Neural cell (in vitro differentiated cells): ENCODE measurements around the gene CLSTN1. TPM values are rescaled to one million over a fixed set of nuclear protein-coding genes. Genes with fewer than 3 reads are reported as not detected.

Experiments used
- H2AFZ ChIP-seq: fragments of 200-600, 300-800 bp; sonication (generic), shearing (Covaris generic); 2 replicates; pipeline ENCODE4 v1.6.0; 2014; ENCODE audit warnings: low read depth, mild to moderate bottlenecking, antibody characterized with exemption, low read length, moderate library complexity
- H3F3A ChIP-seq: fragments of 200-600 bp; shearing (Covaris generic); 2 replicates; pipeline ENCODE4 v1.6.1; 2016; ENCODE audit warnings: mild to moderate bottlenecking, moderate library complexity, mixed read lengths, antibody characterized with exemption, low read length; ENCODE audit not compliant: insufficient read depth, poor library complexity, severe bottlenecking
- H3K27ac ChIP-seq: fragments of 200-600, 300-800 bp; sonication (generic), shearing (Covaris generic); 2 replicates; pipeline ENCODE4 v1.5.1; 2014; ENCODE audit warnings: mild to moderate bottlenecking, low read length, moderate library complexity
- H3K27me3 ChIP-seq: fragments of 300-800, 200-600 bp; sonication (generic), shearing (Covaris generic); 2 replicates; pipeline ENCODE4 v1.6.0; 2014; ENCODE audit warnings: mild to moderate bottlenecking, low read depth, low read length, moderate library complexity; ENCODE audit not compliant: insufficient read depth
- H3K36me3 ChIP-seq: fragments of 300-800, 200-600 bp; sonication (generic), shearing (Covaris generic); 2 replicates; pipeline ENCODE4 v1.5.1; 2014; ENCODE audit warnings: mild to moderate bottlenecking, antibody characterized with exemption, low read length, moderate library complexity; ENCODE audit not compliant: insufficient read depth
- H3K4me2 ChIP-seq: fragments of 300-800, 200-600 bp; sonication (generic), shearing (Covaris generic); 2 replicates; pipeline ENCODE4 v1.6.0; 2014; ENCODE audit warnings: mild to moderate bottlenecking, low read length
- H3K4me3 ChIP-seq: fragments of 300-800, 200-600 bp; sonication (generic), shearing (Covaris generic); 2 replicates; pipeline ENCODE4 v1.5.1; 2014; ENCODE audit warnings: mild to moderate bottlenecking, low read length, moderate library complexity
- H3K79me2 ChIP-seq: fragments of 200-600 bp; shearing (Covaris generic); replicated peaks from 2 replicates; pipeline ENCODE4 v1.6.0; 2014; ENCODE audit warnings: mild to moderate bottlenecking, low read length, moderate library complexity; ENCODE audit not compliant: insufficient read depth
- H3K9ac ChIP-seq: fragments of 300-800, 200-600 bp; sonication (generic), shearing (Covaris generic); 2 replicates; pipeline ENCODE4 v1.6.1; 2016; ENCODE audit warnings: mild to moderate bottlenecking, low read length, mixed read lengths
- H3K9me2 ChIP-seq: fragments of 200-600 bp; shearing (Covaris generic); 2 replicates; pipeline ENCODE4 v1.6.1; 2016; ENCODE audit warnings: mild to moderate bottlenecking, low read length, mixed read lengths; ENCODE audit not compliant: insufficient read depth
- H3K9me3 ChIP-seq: fragments of 200-600, 300-800 bp; sonication (generic), shearing (Covaris generic); 2 replicates; pipeline ENCODE4 v1.6.1; 2016; ENCODE audit warnings: mild to moderate bottlenecking, mixed run types, low read length, moderate library complexity, mixed read lengths
- H4K20me1 ChIP-seq: fragments of 200-600 bp; shearing (Covaris generic); 2 replicates; pipeline ENCODE4 v1.6.1; 2016; ENCODE audit warnings: mild to moderate bottlenecking, mixed run types; ENCODE audit not compliant: insufficient read depth
- EP300 ChIP-seq: fragments of 450-650 bp; conservative IDR thresholded peaks from 2 replicates; pipeline ENCODE4 v1.6.1; 2014; ENCODE audit warnings: antibody characterized with exemption, mild to moderate bottlenecking, moderate library complexity; ENCODE audit not compliant: poor library complexity, severe bottlenecking
- POLR2AphosphoS5 ChIP-seq: IDR thresholded peaks from 2 replicates; pipeline ENCODE4 v1.6.1; 2012
- RAD21 ChIP-seq: fragments of 450-650 bp; conservative IDR thresholded peaks from 2 replicates; pipeline ENCODE4 v1.6.1; 2014; ENCODE audit warnings: antibody characterized with exemption, mild to moderate bottlenecking, moderate library complexity
- SMC3 ChIP-seq: fragments of 450-650 bp; conservative IDR thresholded peaks from 2 replicates; pipeline ENCODE4 v1.6.1; 2014; ENCODE audit warnings: antibody characterized with exemption, mild to moderate bottlenecking, moderate library complexity; ENCODE audit not compliant: poor library complexity
- TAF1 ChIP-seq: IDR thresholded peaks from 2 replicates; pipeline ENCODE4 v1.6.1; 2012; ENCODE audit warnings: low read depth
- polyA plus RNA-seq: library from polyadenylated mRNA; depleted of rRNA; stranded (reverse); fragments of >200 nt; gene quantifications from 2 replicates; pipeline ENCODE4 v1.2.3, GENCODE V29; 2014
- TF ChIP-seq, protein P1 (sequence below): IDR thresholded peaks from 2 replicates; pipeline ENCODE4 v1.6.1; 2012; ENCODE audit warnings: borderline replicate concordance
- TF ChIP-seq, protein P2 (sequence below): fragments of 450-650 bp; IDR thresholded peaks from 2 replicates; pipeline ENCODE4 v1.5.1; 2014; ENCODE audit warnings: antibody characterized with exemption, mild to moderate bottlenecking, moderate library complexity; ENCODE audit not compliant: poor library complexity, severe bottlenecking

Gene CLSTN1
- polyA plus RNA-seq, 1 donor from 2014 or later = 77.2 TPM

DNA sequence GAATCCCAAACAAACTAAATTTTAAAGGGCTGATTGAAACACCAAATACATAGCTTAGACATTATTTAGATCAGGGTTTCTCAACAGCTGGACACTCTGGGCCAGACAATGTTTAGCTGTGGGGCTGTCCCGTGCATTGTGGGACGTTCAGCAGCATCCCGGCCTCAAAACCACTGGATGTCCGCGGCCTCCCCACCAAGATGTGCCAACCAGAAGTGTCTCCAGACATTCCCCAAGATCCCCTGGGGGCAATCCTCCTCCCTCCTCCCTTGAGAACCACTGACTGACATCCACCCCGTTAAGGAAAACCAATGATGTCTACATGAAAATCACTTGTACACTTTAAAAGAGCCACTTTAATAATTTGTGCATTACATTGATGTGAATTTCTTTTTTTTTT lies 38.4 kb downstream of the CLSTN1 start:
- H3K9me2 ChIP-seq = no peaks in the 10 kb centered on the region
- H4K20me1 ChIP-seq = no peaks in the 10 kb centered on the region
- no peaks in the 10 kb centered on the region for H3F3A ChIP-seq
- H3K9me3 ChIP-seq = no peaks in the 10 kb centered on the region
- no peak overlapping the region for H2AFZ ChIP-seq
- H3K27me3 ChIP-seq = no peaks in the 10 kb centered on the region
- H3K27ac ChIP-seq = no peak overlapping the region
- H3K9ac ChIP-seq = no peak overlapping the region
- no peak overlapping the region for H3K4me3 ChIP-seq
- TF ChIP-seq, protein P1, sequence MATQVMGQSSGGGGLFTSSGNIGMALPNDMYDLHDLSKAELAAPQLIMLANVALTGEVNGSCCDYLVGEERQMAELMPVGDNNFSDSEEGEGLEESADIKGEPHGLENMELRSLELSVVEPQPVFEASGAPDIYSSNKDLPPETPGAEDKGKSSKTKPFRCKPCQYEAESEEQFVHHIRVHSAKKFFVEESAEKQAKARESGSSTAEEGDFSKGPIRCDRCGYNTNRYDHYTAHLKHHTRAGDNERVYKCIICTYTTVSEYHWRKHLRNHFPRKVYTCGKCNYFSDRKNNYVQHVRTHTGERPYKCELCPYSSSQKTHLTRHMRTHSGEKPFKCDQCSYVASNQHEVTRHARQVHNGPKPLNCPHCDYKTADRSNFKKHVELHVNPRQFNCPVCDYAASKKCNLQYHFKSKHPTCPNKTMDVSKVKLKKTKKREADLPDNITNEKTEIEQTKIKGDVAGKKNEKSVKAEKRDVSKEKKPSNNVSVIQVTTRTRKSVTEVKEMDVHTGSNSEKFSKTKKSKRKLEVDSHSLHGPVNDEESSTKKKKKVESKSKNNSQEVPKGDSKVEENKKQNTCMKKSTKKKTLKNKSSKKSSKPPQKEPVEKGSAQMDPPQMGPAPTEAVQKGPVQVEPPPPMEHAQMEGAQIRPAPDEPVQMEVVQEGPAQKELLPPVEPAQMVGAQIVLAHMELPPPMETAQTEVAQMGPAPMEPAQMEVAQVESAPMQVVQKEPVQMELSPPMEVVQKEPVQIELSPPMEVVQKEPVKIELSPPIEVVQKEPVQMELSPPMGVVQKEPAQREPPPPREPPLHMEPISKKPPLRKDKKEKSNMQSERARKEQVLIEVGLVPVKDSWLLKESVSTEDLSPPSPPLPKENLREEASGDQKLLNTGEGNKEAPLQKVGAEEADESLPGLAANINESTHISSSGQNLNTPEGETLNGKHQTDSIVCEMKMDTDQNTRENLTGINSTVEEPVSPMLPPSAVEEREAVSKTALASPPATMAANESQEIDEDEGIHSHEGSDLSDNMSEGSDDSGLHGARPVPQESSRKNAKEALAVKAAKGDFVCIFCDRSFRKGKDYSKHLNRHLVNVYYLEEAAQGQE = no peak
- TF ChIP-seq RAD21 = no peak
- TF ChIP-seq SMC3 = no peak
- no peak for TF ChIP-seq POLR2AphosphoS5
- TF ChIP-seq, protein P2, sequence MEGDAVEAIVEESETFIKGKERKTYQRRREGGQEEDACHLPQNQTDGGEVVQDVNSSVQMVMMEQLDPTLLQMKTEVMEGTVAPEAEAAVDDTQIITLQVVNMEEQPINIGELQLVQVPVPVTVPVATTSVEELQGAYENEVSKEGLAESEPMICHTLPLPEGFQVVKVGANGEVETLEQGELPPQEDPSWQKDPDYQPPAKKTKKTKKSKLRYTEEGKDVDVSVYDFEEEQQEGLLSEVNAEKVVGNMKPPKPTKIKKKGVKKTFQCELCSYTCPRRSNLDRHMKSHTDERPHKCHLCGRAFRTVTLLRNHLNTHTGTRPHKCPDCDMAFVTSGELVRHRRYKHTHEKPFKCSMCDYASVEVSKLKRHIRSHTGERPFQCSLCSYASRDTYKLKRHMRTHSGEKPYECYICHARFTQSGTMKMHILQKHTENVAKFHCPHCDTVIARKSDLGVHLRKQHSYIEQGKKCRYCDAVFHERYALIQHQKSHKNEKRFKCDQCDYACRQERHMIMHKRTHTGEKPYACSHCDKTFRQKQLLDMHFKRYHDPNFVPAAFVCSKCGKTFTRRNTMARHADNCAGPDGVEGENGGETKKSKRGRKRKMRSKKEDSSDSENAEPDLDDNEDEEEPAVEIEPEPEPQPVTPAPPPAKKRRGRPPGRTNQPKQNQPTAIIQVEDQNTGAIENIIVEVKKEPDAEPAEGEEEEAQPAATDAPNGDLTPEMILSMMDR = no peak
- no peak for TF ChIP-seq TAF1
- no peak overlapping the region for H3K4me2 ChIP-seq
- no peaks in the 10 kb centered on the region for H3K36me3 ChIP-seq
- peaks cover 35% of the 10 kb centered on the region for H3K79me2 ChIP-seq

DNA sequence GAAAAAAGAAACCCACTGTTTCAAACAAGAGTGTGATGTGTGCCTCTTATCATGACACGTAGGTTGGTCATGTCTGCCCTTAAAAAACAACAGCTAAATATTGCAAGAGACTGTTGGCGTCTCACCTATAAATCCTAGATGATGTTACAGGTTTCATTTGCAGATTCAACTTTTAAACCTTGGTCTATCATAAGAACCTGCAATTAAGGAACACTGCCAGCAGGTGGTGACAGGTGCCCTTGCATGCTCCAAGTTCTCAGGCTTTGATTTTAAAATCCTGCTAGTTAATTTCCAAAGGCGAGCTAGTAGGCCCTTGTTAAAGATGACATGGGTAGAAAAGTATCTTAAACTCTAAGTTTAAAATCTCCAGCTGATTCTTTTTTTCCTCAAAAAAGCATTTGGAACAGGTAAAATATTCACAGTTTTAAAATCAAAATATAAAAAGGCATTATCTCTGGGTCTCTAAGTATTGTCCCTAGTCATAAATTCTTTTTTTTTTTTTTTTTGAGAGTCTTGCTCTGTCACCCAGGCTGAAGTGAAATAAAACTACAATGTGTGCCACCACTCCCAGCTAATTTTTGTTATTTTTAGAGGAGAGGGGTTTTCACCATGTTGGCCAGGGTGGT lies 39.1 kb downstream of the CLSTN1 start:
- Histone ChIP-seq H2AFZ (no peak overlapping the region), H3K9ac (no peak overlapping the region), H4K20me1 (no peaks in the 10 kb centered on the region), H3K9me2 (no peaks in the 10 kb centered on the region), H3K27ac (no peak overlapping the region), H3K4me3 (no peak overlapping the region), H3F3A (no peaks in the 10 kb centered on the region), H3K9me3 (no peaks in the 10 kb centered on the region), H3K27me3 (no peaks in the 10 kb centered on the region), H3K4me2 (no peak overlapping the region), H3K36me3 (no peaks in the 10 kb centered on the region), H3K79me2 (peaks cover 27% of the 10 kb centered on the region)
- TF ChIP-seq, protein P2 = peak; percentile 53
- TF ChIP-seq EP300 (no peak), SMC3 (no peak), RAD21 (peak; percentile 15)
- TF ChIP-seq, protein P1 = no peak
